ENCODE measurements around the gene EEF2K. TPM values are rescaled to one million over a fixed set of nuclear protein-coding genes. Genes with fewer than 3 reads are reported as not detected.

Gene EEF2K
- total RNA-seq, 1 donor, result 9.0 TPM

DNA sequence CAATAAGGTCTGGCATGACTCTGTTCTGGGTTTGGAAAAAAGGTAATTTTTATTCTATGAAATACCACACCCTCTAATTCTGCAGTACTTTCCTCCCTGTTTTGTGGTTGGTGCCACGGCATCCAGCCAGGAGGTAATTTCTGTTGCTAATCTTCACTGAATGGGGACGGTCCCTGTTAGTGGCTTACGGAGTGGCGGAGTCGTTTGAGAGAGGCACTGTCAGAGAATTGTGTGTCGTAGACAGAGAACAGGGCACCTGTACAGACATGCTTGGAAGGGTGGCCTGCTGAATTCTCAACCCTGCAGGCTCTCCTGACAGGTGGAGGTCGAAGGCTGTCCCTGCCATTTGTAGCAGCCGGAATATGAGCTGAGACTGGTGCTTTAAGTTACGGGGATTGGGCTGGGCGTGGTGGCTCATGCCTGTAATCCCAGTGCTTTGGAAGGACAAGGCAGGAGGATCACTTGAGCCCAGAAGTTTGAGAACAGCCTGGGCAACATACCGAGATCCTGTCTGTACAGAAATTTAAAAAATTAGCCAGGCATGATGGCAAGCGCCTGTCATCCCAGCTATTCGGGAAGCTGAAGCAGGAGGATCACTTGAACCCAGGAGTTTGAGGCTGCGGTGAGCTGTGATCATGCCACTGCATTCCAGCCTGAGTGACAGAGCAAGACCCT lies 33.2 kb downstream of the EEF2K start:
- H3K9me3 ChIP-seq (ENCODE audit: low read depth, low read length), result no peaks in the 10 kb centered on the region
- peaks cover 33% of the 10 kb centered on the region for H3K4me1 ChIP-seq (ENCODE audit: insufficient read depth, low read length)
- H3K27me3 ChIP-seq (ENCODE audit: insufficient read depth, low read length), result no peaks in the 10 kb centered on the region
- H3K4me3 ChIP-seq (ENCODE audit: low read length), result no peak overlapping the region

DNA sequence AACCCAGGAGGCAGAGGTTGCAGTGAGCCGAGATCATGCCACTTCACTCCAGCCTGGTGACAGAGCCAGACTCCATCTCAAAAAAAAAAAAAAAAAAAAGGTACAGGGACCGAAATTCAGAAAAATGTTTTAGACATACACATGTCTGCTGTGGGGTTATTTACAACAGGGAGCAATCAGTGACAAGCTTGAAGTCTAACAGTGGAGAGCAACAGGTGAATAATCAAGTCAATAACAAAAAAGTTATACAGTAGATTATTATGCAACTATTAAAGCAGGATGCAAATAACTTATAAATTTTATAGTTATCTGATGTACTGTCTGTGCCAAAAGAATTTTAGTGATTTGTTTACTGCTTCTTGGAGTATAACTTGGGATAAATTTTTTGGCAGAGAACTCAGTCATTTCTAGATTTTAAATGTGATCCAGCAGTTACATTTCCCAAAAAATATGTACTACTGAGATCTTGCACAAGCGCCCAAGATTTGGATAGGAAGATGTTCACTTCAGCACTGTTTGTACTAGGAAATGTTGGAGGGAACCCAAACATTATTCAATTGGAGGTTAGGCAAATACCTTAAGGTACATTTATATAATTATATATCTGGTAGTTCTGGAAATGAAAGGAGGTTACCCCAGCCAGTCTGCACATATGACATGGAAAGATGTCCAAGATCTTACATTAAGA lies 34.1 kb downstream of the EEF2K start:
- no peak overlapping the region for H3K4me3 ChIP-seq (ENCODE audit: low read length)
- H3K4me1 ChIP-seq (ENCODE audit: insufficient read depth, low read length), result peaks cover 33% of the 10 kb centered on the region
- H3K9me3 ChIP-seq (ENCODE audit: low read depth, low read length), result no peaks in the 10 kb centered on the region
- H3K27me3 ChIP-seq (ENCODE audit: insufficient read depth, low read length), result no peaks in the 10 kb centered on the region

DNA sequence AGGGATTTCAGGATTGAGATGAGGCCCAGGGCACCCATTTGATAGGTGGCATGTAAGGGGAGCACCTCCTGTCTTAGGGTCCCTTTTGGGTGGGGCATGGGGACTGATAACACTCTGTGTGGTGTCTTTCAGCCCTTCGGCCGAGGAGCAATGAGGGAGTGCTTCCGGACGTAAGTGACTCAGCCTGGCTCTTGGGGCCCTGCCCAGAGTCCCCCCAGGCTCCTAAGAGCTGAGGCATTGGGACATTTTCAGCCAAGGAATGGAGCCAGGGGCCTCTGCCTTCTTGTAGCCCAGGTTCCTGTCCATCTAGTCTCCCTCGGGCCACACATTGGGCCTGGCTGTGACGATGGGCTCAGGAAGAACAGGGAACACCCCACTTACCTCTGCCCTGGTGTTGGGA lies 44.4 kb downstream of the EEF2K start:
- no peak overlapping the region for H3K4me3 ChIP-seq (ENCODE audit: low read length)
- no peaks in the 10 kb centered on the region for H3K4me1 ChIP-seq (ENCODE audit: insufficient read depth, low read length)
- H3K27me3 ChIP-seq (ENCODE audit: insufficient read depth, low read length), result no peaks in the 10 kb centered on the region
- H3K9me3 ChIP-seq (ENCODE audit: low read depth, low read length), result no peaks in the 10 kb centered on the region

DNA sequence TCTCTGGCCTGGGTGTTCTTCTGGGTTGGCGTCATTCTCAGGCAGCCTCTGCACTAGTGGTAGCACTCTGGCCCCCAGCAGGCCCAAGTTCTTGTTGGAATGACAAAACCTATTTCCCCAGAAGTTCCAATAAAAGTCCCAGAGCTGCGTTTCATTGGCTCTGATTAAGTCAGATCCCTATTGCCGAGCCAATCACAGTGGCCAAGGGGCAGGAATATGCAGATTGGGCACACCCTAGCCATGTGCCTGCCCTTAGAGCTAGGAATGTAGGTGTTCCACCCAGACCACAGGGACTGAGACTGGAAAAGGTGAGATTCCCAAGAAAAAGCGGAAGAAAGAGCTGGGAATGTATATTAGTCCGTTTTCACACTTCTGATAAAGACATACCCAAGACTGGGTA lies 46.2 kb downstream of the EEF2K start:
- Histone ChIP-seq H3K4me1 (ENCODE audit: insufficient read depth, low read length) (no peaks in the 10 kb centered on the region), H3K27me3 (ENCODE audit: insufficient read depth, low read length) (no peaks in the 10 kb centered on the region), H3K4me3 (ENCODE audit: low read length) (no peak overlapping the region), H3K9me3 (ENCODE audit: low read depth, low read length) (no peaks in the 10 kb centered on the region)

DNA sequence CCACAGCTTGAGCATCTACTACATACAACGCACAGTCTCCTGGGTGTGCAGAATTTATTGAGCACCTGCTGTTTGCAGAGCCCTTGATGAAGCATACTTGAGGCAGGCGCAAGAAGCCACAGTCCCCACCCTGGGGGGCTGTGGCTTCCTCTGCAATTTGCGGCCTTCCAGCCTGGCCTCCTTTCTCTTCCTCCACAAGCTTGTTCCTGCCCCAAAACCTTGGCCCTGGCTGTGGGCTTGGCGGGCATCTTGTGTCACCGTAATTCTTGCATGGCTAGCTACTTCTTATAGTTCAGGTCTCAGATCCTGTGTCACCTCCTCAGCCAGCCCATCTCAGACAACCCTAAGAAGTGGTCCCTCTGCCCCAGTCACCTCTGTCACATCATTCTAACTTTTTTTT lies 47.2 kb downstream of the EEF2K start:
- Histone ChIP-seq H3K4me3 (ENCODE audit: low read length) (no peak overlapping the region), H3K9me3 (ENCODE audit: low read depth, low read length) (no peaks in the 10 kb centered on the region), H3K4me1 (ENCODE audit: insufficient read depth, low read length) (no peaks in the 10 kb centered on the region), H3K27me3 (ENCODE audit: insufficient read depth, low read length) (no peaks in the 10 kb centered on the region)

DNA sequence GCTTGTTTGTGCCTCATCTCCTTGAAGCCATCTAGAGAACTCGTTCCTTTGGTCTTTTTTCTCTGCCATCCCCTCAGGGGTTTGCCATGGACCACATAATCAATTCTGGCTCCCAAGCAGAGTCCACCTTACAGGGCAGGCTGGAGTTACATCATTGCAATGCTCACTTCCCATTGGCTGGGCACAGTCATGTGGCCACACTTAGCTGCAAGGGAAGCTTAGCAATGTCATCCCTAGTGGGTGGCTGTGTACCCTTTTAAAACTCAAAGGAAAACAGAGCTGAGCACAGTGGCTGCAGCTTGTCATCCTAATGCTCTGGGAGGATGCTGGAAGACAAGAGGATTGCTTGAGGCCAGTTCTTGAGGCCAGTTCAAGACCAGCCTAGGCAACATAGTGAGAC lies 49.3 kb downstream of the EEF2K start:
- H3K27me3 ChIP-seq (ENCODE audit: insufficient read depth, low read length), result no peaks in the 10 kb centered on the region
- no peak overlapping the region for H3K4me3 ChIP-seq (ENCODE audit: low read length)
- no peaks in the 10 kb centered on the region for H3K4me1 ChIP-seq (ENCODE audit: insufficient read depth, low read length)
- H3K9me3 ChIP-seq (ENCODE audit: low read depth, low read length), result no peaks in the 10 kb centered on the region

DNA sequence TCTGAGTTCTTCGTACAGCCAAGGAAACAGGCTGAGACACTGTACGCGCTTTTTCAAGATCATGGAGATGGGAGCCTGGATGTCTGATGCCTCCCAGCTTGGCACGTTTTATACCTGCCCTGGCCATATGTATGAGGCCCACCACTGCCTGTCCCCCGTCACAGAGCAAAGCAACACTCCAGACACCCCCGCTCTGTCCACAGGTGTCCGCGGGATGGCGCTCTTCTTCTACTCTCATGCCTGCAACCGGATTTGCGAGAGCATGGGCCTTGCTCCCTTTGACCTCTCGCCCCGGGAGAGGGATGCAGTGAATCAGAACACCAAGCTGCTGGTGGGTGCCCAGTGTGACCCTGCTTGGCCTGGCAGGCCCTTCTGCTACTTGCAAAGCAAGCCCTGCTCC lies 51.4 kb downstream of the EEF2K start:
- Histone ChIP-seq H3K27me3 (ENCODE audit: insufficient read depth, low read length) (no peaks in the 10 kb centered on the region), H3K4me1 (ENCODE audit: insufficient read depth, low read length) (peaks cover 3% of the 10 kb centered on the region), H3K9me3 (ENCODE audit: low read depth, low read length) (no peaks in the 10 kb centered on the region), H3K4me3 (ENCODE audit: low read length) (no peak overlapping the region)

DNA sequence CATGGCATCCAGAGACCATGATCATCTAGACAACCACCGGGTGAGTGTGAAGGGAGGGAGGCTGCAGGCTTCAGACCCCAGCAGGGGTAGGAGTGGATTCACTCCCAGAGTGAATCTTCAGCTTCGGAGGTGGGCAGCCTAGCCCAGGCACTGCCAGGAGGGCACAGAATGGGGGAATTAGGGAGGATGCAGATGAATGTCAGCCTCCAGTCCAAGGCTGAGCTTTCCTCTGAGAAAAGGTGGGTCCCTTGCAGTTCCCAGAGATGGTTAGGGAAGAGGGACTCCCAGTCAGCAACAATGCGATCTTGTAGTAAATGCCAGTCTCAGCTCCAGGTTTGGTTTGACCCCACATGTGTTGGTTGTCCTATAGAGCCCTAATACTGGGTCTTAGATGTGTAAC lies 54.4 kb downstream of the EEF2K start:
- Histone ChIP-seq H3K27me3 (ENCODE audit: insufficient read depth, low read length) (no peaks in the 10 kb centered on the region), H3K9me3 (ENCODE audit: low read depth, low read length) (no peaks in the 10 kb centered on the region), H3K4me3 (ENCODE audit: low read length) (no peak overlapping the region), H3K4me1 (ENCODE audit: insufficient read depth, low read length) (peaks cover 3% of the 10 kb centered on the region)

DNA sequence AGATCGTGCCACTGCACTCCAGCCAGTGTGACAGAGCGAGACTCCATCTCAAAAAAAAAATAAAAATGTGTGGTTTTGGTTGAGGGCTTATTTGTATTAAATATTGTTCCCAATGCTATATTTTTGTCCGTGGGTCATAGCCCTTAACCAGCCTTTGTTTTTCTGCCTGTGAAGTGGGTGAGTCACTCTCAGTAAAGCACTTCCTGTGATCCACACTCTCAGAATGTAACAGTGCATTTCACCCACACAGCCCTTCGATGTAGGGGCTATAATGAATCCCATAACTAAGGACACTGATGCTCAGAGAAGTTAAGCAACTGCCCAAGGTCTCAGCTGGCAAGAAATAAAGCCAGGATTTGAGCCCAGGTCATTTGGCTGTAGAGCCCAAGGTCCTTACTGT lies 56.4 kb downstream of the EEF2K start:
- H3K27me3 ChIP-seq (ENCODE audit: insufficient read depth, low read length), result no peaks in the 10 kb centered on the region
- H3K4me1 ChIP-seq (ENCODE audit: insufficient read depth, low read length), result peaks cover 3% of the 10 kb centered on the region
- no peak overlapping the region for H3K4me3 ChIP-seq (ENCODE audit: low read length)
- no peaks in the 10 kb centered on the region for H3K9me3 ChIP-seq (ENCODE audit: low read depth, low read length)

DNA sequence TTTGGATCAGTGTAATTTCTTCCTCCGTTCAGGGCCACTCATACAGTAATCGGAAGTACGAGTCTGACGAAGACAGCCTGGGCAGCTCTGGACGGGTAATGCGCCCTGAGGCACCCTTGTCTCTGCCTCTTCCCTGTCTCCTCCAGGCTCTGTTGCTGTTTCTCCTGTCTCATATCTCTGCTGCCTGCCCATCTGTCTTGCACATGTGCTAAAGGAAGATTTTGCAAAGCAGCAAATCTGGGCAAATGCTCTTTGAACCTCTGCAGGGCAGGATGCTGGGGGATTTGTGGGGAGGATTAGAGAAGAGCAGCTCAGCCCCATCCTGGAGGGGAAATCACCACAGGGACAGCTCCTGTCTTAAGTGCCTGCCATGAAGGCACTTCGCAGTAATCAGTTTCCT lies 58.7 kb downstream of the EEF2K start:
- H3K4me3 ChIP-seq (ENCODE audit: low read length), result no peak overlapping the region
- H3K4me1 ChIP-seq (ENCODE audit: insufficient read depth, low read length), result peaks cover 3% of the 10 kb centered on the region
- H3K27me3 ChIP-seq (ENCODE audit: insufficient read depth, low read length), result no peaks in the 10 kb centered on the region
- H3K9me3 ChIP-seq (ENCODE audit: low read depth, low read length), result no peaks in the 10 kb centered on the region

DNA sequence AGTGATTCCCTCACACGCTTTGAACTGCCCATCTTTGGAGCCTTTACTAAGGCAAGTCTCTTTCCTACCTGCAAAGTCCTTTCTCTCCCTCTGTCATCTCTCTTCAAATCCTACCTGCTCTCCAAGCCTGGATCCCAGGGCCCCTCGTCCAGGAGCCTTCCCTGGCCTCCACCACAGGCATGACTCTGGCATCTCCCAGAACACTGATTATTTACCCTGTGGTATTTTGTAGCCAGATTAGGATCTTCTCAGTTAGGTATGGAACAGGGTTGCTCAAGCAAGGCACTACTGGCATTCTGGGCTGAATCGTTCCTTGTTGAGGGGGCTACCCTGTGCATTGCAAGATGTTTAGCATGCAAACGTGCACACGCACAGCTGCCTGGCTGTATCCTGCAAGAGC lies 59.3 kb downstream of the EEF2K start:
- Histone ChIP-seq H3K27me3 (ENCODE audit: insufficient read depth, low read length) (no peaks in the 10 kb centered on the region), H3K9me3 (ENCODE audit: low read depth, low read length) (no peaks in the 10 kb centered on the region), H3K4me3 (ENCODE audit: low read length) (no peak overlapping the region), H3K4me1 (ENCODE audit: insufficient read depth, low read length) (peaks cover 3% of the 10 kb centered on the region)

DNA sequence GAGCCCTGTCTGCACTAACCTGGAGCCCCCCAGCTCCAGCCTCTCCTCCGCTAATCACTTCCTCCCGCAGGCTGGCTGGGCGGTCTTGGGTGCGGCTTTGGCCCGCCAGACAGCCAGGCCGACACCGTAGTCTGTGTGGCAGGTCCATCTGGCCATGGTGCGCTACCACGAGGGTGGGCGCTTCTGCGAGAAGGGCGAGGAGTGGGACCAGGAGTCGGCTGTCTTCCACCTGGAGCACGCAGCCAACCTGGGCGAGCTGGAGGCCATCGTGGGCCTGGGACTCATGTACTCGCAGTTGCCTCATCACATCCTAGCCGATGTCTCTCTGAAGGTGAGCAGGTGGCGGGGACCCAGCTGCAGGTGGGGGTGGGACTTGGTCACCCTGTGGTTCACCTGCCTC lies 60.5 kb downstream of the EEF2K start:
- Histone ChIP-seq H3K4me1 (ENCODE audit: insufficient read depth, low read length) (no peaks in the 10 kb centered on the region), H3K9me3 (ENCODE audit: low read depth, low read length) (no peaks in the 10 kb centered on the region), H3K27me3 (ENCODE audit: insufficient read depth, low read length) (no peaks in the 10 kb centered on the region), H3K4me3 (ENCODE audit: low read length) (no peak overlapping the region)

DNA sequence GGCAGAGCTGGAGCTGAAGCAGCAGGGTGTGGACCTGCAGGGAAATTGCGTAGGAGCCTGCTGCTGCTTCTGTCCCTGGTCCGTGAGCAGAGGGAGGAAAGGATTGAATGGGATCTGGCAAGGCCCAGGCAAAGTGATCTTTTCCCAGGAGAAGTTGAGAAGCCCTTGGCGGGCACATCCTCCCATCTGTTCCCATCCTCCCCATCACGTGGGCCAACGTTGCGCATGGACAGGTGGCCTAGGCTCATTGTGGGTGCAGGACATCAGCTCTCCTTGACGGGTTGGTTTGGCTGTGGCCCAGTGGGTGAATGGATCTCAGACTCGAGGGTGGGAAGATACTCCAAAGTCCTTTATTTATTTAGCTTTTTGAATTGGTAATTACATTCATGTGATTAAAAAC lies 61.7 kb downstream of the EEF2K start:
- no peaks in the 10 kb centered on the region for H3K9me3 ChIP-seq (ENCODE audit: low read depth, low read length)
- H3K27me3 ChIP-seq (ENCODE audit: insufficient read depth, low read length), result no peaks in the 10 kb centered on the region
- H3K4me1 ChIP-seq (ENCODE audit: insufficient read depth, low read length), result no peaks in the 10 kb centered on the region
- no peak overlapping the region for H3K4me3 ChIP-seq (ENCODE audit: low read length)

DNA sequence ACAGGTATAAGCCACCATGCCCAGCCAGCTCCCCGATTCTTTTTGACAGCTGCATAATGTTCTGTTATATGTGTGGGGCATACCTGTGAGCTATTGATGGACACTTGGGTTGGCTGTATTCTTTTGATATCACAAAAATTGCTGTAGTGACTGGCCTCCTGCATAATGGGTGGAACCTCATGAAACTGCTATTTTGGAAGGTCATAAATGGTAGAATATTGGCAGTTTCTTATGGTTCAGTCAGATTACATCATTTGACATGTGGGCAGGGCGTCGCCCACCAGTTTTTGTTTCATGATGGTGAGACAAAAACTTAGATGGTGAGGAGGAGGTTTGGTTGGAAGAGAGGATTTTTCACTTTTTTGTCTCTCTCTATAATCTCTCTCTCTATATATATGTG lies 64.4 kb downstream of the EEF2K start:
- no peaks in the 10 kb centered on the region for H3K4me1 ChIP-seq (ENCODE audit: insufficient read depth, low read length)
- H3K27me3 ChIP-seq (ENCODE audit: insufficient read depth, low read length), result no peaks in the 10 kb centered on the region
- no peaks in the 10 kb centered on the region for H3K9me3 ChIP-seq (ENCODE audit: low read depth, low read length)
- H3K4me3 ChIP-seq (ENCODE audit: low read length), result no peak overlapping the region

DNA sequence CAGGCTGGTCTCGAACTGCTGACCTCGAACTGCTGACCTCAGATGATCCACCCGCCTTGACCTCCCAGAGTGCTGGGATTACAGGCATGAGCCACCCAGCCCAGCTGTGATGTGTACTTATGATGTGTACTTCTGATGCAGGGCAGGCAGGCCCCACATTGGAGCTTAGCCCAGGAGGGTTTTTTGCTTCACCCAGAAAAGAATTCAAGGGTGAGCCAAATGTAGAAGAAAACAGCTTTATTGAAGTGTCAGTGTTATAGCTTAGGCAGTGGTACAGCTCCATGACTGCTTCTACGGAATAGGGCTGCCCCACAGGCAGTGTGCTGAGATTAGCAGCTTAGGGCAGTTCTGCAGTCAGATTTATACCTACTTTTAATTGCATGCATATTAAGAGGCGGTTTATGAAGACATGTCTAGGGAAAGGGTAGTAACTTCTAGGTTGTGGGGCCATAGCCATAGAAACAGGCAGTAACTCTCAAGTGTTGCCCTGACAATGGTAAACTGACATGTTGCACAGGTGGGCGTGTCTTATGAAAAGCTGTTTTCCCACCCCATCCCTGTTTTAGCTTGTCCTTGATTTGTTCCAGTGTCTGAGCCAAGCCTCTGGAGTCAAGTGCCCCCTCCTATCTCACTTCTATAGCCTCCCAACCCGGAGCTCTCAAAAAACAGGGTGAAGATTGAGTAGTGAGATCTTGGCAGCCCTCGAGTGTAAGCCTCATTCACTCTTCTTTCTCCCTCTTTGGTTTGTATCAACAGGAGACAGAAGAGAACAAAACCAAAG lies 67.0 kb downstream of the EEF2K start:
- H3K4me1 ChIP-seq (ENCODE audit: insufficient read depth, low read length), result no peaks in the 10 kb centered on the region
- H3K4me3 ChIP-seq (ENCODE audit: low read length), result no peak overlapping the region
- H3K9me3 ChIP-seq (ENCODE audit: low read depth, low read length), result no peaks in the 10 kb centered on the region
- H3K27me3 ChIP-seq (ENCODE audit: insufficient read depth, low read length), result no peaks in the 10 kb centered on the region

Data from mononuclear cell (primary cell).